C4-2B (cell line): ENCODE results near the gene AKAP14.
A peak's percentile ranks its signal among the peaks of the same experiment; 100 is the strongest.
"Not testable (repeated sequence)": the region's sequence is repeated elsewhere in the genome, so short reads cannot be mapped to it uniquely, and the experiment has no call there.

Experiments
- H3K27ac ChIP-seq: fragments of 450-650 bp; 2 replicates; pipeline ENCODE4 v1.5.1; 2017
- ZFX ChIP-seq: fragments of 450-650 bp; IDR thresholded peaks from 2 replicates; pipeline ENCODE4 v1.6.1; 2017
- TF ChIP-seq, protein P1 (sequence below): fragments of 450-650 bp; conservative IDR thresholded peaks from 2 replicates; pipeline ENCODE4 v1.5.1; 2017; ENCODE audit warnings: mild to moderate bottlenecking

The AKAP14 gene

DNA sequence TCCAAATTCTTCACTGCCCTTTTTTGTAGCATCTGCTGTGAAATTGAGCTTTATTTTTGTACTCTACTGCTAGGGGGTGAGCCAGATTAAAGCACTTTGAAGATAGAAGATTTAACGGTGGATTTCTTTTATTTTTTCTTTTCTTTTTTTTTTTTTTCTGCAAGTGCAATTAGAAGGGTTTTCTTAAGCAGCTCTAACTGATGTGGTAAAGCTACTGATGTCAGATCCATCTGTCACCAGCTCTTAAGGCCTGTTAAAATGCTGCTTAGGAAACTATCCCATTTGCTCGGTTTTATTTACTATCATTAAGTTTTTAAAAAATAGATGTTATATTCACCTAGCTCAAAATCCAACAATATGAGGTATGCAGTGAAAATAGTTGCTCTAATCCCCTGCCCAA lies 17.0 kb upstream of the AKAP14 start:
- no peak overlapping the region for H3K27ac ChIP-seq
- TF ChIP-seq ZFX, result no peak
- TF ChIP-seq, protein P1, sequence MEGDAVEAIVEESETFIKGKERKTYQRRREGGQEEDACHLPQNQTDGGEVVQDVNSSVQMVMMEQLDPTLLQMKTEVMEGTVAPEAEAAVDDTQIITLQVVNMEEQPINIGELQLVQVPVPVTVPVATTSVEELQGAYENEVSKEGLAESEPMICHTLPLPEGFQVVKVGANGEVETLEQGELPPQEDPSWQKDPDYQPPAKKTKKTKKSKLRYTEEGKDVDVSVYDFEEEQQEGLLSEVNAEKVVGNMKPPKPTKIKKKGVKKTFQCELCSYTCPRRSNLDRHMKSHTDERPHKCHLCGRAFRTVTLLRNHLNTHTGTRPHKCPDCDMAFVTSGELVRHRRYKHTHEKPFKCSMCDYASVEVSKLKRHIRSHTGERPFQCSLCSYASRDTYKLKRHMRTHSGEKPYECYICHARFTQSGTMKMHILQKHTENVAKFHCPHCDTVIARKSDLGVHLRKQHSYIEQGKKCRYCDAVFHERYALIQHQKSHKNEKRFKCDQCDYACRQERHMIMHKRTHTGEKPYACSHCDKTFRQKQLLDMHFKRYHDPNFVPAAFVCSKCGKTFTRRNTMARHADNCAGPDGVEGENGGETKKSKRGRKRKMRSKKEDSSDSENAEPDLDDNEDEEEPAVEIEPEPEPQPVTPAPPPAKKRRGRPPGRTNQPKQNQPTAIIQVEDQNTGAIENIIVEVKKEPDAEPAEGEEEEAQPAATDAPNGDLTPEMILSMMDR, result no peak

DNA sequence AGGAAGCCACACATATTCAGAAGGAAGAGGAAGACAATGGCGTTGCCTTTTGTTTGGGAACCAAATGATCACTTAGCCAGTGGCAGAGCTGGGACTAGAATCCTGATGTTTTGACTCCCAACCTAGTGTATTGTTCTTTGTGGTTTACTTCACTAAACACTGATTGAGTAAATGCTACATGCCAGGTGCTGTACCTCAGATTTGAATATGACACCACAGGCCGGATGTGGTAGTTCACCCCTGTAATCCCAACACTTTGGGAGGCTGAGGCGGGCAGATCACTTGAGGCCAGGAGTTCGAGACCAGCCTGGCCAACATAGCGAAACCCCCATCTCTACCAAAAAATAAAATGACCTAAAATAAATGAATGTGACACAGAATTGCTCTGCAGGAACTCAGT lies 15.6 kb upstream of the AKAP14 start:
- TF ChIP-seq ZFX, result no peak
- TF ChIP-seq, protein P1, result no peak
- H3K27ac ChIP-seq, result no peak overlapping the region

DNA sequence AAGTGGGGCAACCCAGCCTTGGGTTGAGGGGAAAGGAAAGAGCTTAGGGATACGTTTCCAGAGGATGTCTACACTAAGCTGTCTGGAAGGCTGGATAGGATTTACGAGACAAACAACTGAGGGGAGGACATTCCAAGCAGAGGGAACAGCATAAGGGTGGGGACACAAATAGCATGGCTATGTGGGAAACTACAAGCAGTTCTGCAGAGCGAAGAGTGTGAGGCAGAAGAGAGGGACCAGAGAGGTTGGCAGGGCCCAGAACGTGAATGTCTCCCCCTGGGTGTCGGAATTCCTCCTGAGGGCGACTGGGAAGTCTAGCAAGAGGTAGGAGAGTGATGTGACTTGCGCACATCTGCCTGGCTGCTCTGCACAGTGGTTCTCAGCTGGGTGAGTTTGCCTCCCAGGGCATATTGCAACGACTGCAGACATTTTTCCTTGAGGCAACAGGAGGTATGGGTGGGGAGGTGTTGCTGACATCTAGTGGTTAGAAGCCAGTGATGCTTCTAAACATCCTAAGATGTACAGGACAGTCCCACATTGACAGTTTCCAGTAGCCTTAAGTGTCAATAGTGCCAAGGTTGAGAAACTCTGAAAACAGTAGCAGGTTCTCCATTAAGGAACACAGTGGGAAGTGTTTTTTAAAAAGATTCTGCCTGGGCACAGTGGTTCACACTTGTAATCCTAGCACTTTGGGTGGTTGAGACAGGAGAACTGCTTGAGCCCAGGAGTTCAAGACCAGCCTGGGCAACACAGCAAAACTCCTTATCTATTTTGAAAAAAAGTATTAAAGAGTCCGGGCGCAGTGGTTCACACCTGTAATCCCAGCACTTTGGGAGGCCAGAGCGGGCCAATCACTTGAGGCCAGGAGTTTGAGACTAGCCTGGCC lies 14.9 kb upstream of the AKAP14 start:
- H3K27ac ChIP-seq, result no peak overlapping the region
- TF ChIP-seq, protein P1, result peak; percentile 75
- TF ChIP-seq ZFX, result no peak

DNA sequence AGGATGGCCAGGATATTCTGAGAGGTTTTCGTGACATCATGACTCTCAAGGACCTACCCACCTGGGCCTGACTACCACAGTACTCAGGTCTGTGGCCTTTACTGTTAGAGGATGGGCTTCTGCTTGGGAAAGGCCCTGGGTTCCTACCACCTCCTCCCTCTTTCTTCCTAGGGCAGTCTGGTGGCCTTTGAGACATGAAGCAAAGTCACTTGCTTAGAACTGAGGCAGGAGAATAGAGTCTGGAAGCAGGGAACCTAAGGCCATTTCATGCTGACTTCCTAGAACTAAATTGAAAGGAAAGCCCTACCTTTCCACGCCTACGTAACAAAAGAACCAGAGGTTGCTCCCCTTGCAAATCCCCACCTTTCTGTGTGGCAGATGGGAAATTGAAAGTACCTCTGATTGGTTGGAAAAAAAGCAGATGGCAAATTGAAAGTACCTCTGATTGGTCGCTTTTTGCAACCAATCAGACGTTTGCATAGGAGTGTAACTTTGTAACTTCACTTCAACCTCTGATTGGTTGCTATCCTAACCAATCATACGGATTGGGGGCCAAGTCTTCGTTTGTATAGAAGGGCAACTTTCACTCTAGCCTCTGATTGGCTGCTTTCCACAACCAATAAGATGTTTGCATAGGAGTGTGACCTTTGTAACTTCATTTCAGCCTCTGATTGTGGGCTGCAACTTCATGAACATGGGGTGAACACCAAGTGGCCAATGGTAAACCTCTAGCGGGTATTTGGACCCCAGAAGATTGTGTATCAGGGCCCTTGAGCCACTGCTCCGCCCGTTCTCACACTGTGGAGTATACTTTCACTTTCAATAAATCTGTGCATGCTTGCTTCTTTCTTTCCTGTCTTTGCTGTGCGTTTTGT lies 9.9 kb upstream of the AKAP14 start:
- no peak overlapping the region for H3K27ac ChIP-seq
- TF ChIP-seq ZFX, result no peak
- TF ChIP-seq, protein P1, result no peak

DNA sequence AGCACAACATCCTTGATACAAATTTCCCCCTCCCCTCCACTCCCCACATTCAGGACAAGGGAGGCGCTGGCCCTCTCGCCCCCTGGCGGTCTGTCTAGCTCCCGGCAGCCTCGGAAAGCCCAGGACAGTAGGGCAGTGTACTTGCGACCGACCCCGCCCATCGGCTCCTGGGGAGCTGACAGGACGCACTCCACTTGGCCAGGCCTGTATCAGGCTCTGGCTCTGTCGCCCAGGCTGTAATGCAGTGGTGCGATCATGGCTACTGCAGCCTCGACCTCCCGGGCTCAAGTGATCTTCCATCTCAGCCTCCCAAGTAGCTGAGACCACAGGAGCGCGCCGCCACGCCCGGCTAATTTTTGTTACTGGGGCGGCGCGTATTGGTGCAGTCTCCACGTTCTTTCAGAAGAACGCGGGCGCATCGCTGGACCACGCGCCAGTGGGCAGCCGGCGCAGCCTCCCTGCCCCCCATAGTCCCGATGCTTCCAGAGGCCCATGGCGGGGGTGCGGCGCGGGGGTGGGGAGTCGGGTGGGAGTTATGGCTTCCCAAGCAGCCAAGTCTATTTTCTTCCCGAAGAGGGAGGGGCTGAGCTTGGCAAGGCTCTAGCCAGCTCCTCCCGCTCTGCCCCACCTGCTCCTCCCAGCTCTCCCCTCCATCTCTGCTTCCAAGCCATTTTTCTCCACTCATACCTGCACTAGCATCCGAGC lies 7.8 kb upstream of the AKAP14 start:
- TF ChIP-seq, protein P1, result peak; percentile 66
- TF ChIP-seq ZFX, result no peak
- no peak overlapping the region for H3K27ac ChIP-seq

DNA sequence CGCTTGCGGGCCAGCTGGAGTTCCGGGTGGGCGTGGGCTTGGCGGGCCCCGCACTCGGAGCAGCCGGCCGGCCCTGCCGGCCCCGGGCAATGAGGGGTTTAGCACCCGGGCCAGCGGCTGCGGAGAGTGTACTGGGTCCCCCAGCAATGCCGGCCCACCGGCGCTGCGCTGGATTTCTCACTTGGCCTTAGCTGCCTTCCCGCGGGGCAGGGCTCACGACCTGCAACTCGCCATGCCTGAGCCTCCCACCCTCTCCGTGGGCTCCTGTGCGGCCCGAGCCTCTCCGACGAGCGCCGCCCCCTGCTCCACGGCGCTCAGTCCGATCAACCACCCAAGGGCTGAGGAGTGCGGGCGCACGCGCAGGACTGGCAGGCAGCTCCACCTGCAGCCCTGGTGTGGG lies 5.1 kb upstream of the AKAP14 start:
- not testable (repeated sequence) for H3K27ac ChIP-seq

DNA sequence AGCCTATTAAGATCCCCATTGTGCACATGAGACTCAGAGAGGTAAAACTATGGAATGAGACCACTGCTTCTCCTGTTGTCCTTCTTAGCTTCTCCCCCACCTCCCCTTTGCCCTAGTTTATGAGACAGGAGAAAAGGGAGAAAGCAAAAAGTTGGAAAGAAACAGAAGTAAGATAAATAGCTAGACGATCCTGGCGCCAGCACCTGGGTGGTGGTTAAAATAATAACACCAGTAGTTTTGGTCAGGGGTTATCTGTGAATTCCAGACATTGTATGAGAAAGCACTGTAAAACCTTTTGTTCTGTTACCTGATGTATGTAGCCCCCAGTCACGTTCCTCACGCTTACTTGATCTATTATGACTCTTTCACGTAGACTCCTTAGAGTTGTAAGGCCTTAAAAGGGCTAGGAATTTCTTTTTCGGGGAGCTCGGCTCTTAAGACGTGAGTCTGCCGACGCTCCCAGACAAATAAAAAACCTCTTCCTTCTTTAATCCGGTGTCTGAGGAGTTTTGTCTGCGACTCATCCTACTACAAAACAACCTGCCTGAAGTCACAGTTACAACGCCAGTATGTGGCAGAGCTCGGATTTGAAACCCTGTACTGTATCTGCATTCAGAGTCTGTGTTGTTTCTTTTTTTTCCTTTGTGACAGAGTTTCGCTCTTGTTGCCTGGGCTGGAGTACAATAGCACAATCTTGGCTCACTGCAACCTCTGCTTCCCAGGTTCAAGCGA lies 3.6 kb upstream of the AKAP14 start:
- not testable (repeated sequence) for H3K27ac ChIP-seq
